HFFc6 (cell line): ENCODE results near the gene TSPAN9. TPM values are rescaled to one million over a fixed set of nuclear protein-coding genes. Genes with fewer than 3 reads are reported as not detected.

Experiments
- DNase-seq: peaks from one replicate; pipeline ENCODE4 v3.0.0-alpha.2; 2018
- H3K27ac Mint-ChIP-seq: 2 replicates; pipeline ENCODE4 v1.8.0; 2020; ENCODE audit warnings: mild to moderate bottlenecking, mixed read lengths
- H3K27me3 Mint-ChIP-seq: 2 replicates; pipeline ENCODE4 v1.8.0; 2021; ENCODE audit warnings: mild to moderate bottlenecking, moderate library complexity, mixed read lengths; ENCODE audit not compliant: insufficient read depth
- H3K36me3 Mint-ChIP-seq: 2 replicates; pipeline ENCODE4 v1.8.0; 2021; ENCODE audit warnings: low read depth, mixed read lengths
- H3K4me1 Mint-ChIP-seq: 2 replicates; pipeline ENCODE4 v1.8.0; 2020; ENCODE audit warnings: low read depth, mixed read lengths
- H3K4me3 Mint-ChIP-seq: 2 replicates; pipeline ENCODE4 v1.8.0; 2020; ENCODE audit warnings: mild to moderate bottlenecking, moderate library complexity, mixed read lengths
- H3K9me3 Mint-ChIP-seq: 2 replicates; pipeline ENCODE4 v1.8.0; 2020; ENCODE audit warnings: mild to moderate bottlenecking, mixed read lengths
- total RNA-seq, 6 experiments: library from RNA; stranded (reverse); fragmentation: NEBNext Ultra II Directional; extraction: Animal tissue kit (Norgen Biotek cat#: 25700); gene quantifications; 2 replicates in 1 of 6; 3 replicates in 5 of 6; pipeline ENCODE4 v1.2.3, GENCODE V29; 2021
- TF ChIP-seq, protein P1 (sequence below): fragments of 200-600 bp; sonication (generic); IDR thresholded peaks from 2 replicates; pipeline ENCODE4 v1.5.0; 2021; ENCODE audit warnings: antibody characterized with exemption, mild to moderate bottlenecking

TSPAN9 gene
- total RNA-seq, 6 experiments from 2014 or later, result 18.1 to 35.8 (median 22.7) TPM

DNA sequence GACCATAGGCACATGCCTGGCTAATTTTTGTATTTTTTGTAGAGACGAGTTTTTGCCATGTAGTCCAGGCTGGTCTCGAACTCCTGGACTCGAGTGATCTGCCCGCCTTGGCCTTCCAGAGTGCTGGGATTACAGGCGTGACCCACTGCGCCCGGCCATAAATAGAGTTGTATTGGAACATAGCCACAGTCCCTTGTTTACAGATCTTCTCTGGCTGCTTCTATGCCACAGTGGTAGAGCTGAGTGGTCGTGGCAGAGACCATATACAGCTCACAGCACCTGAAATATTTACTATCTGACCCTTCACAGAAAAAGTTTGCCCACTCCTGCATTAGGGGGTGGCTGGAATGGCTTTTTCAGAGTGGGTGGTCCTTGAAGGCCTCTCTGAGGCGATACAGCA, 28.0 kb upstream of the TSPAN9 start:
- H3K4me3 Mint-ChIP-seq, result no peak overlapping the region
- H3K9me3 Mint-ChIP-seq, result no peaks in the 10 kb centered on the region
- peaks cover 8% of the 10 kb centered on the region; the same call in 1 of the 2 replicates for H3K4me1 Mint-ChIP-seq
- H3K27me3 Mint-ChIP-seq, result peaks cover 8% of the 10 kb centered on the region
- no peak overlapping the region for H3K27ac Mint-ChIP-seq
- TF ChIP-seq, protein P1, sequence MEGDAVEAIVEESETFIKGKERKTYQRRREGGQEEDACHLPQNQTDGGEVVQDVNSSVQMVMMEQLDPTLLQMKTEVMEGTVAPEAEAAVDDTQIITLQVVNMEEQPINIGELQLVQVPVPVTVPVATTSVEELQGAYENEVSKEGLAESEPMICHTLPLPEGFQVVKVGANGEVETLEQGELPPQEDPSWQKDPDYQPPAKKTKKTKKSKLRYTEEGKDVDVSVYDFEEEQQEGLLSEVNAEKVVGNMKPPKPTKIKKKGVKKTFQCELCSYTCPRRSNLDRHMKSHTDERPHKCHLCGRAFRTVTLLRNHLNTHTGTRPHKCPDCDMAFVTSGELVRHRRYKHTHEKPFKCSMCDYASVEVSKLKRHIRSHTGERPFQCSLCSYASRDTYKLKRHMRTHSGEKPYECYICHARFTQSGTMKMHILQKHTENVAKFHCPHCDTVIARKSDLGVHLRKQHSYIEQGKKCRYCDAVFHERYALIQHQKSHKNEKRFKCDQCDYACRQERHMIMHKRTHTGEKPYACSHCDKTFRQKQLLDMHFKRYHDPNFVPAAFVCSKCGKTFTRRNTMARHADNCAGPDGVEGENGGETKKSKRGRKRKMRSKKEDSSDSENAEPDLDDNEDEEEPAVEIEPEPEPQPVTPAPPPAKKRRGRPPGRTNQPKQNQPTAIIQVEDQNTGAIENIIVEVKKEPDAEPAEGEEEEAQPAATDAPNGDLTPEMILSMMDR, result no peak
- DNase-seq, result no peak
- no peaks in the 10 kb centered on the region; the same call in 1 of the 2 replicates for H3K36me3 Mint-ChIP-seq

DNA sequence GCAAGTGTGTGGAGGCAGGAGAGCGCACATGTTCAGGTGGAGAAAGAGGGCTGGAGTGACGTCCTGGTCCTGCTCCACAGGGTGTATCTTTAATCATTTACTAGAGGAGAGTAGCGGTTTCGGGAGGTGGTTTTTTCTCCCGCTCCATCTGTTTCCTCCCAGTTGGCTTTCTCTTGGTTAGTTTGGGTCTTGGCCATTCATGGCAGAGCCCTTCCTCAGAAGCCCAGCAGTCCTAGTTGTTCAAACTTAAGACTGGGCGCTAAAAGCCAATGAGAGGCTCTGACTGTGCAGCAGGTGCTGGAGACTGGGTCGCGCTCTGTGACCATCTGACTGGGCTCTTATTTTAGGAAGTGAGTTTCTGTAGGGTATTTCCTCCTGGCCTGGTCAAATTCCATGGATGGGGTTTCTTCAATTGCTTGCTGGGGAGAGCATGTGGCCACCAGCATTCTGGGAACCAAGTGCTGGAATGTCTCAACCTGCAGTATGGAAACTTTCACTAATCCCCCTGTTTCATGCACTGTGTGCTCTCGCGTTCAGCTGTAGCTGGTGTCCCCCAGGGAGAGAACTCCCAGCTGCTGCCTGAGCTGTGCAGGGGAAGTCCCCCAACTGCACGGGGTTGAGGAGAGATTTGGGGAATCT, 27.4 kb upstream of the TSPAN9 start:
- H3K27ac Mint-ChIP-seq, result no peak overlapping the region
- no peaks in the 10 kb centered on the region; the same call in 1 of the 2 replicates for H3K36me3 Mint-ChIP-seq

DNA sequence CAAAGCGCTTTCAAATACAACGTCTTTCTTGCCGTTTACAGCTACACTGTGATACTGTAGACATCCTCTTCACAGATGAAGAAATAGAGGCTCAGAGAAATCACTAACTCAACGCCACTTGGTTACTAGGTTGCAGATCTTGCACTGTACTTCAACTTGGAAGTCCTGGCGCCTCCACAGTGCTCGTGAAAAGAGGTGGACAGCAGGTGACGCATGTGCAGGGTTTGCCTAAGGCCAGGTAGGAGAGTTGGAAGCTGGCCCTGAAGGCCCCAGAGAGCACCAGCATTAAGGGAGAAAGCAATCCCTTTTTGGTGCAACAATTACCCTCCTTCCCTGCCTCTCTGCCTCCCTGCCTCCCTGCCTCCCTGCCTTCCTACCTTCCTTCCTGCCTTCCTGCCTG, 22.8 kb upstream of the TSPAN9 start:
- no peak for DNase-seq
- Mint-ChIP-seq H3K4me3 (no peak overlapping the region), H3K4me1 (peaks cover 10% of the 10 kb centered on the region), H3K9me3 (no peaks in the 10 kb centered on the region), H3K27ac (no peak overlapping the region), H3K36me3 (no peaks in the 10 kb centered on the region), H3K27me3 (peaks cover 9% of the 10 kb centered on the region)
- TF ChIP-seq, protein P1, result no peak

More for the DNA sequence above, 27.4 kb upstream of the TSPAN9 start:
- TF ChIP-seq, protein P1, result no peak
- peaks cover 8% of the 10 kb centered on the region for H3K27me3 Mint-ChIP-seq
- H3K4me3 Mint-ChIP-seq, result no peak overlapping the region
- no peaks in the 10 kb centered on the region for H3K9me3 Mint-ChIP-seq
- peaks cover 8% of the 10 kb centered on the region; the same call in 1 of the 2 replicates for H3K4me1 Mint-ChIP-seq
- DNase-seq, result no peak

DNA sequence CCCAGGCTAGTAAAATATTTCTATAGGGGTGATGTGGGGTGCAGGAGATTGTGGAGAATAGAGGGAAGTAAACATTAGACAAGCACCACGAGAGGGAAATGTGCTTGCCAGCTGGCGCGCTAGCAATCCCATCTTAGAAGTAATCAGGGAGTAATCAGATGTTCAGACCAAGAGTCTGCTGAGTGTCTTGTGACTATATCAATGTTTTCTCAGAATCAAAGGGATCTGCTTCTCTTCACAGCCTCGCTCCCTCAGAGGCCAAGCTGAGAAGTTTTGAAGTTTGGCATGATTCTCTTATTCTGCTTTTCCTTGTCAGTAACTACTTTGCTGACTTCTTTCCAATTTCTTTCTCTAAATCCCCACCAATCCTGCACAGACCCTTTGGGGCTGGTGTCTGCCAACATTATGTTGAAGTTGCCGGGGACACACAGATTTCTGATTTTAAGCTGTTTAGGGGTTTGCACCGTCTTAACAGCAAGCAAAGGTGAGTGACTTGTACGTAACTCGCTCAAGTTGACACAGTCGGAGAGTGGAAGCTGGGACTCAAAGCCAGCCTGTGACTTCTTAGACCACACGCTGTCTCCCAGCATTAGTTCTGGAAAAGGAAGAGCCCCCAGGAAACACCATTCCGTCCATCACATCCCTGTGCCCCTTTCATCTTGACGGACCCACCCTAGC, 22.0 kb upstream of the TSPAN9 start:
- H3K4me3 Mint-ChIP-seq, result no peak overlapping the region
- H3K27ac Mint-ChIP-seq, result no peak overlapping the region
- H3K4me1 Mint-ChIP-seq, result peaks cover 10% of the 10 kb centered on the region
- DNase-seq, result no peak
- TF ChIP-seq, protein P1, result no peak
- H3K36me3 Mint-ChIP-seq, result no peaks in the 10 kb centered on the region
- peaks cover 14% of the 10 kb centered on the region for H3K27me3 Mint-ChIP-seq
- no peaks in the 10 kb centered on the region for H3K9me3 Mint-ChIP-seq

DNA sequence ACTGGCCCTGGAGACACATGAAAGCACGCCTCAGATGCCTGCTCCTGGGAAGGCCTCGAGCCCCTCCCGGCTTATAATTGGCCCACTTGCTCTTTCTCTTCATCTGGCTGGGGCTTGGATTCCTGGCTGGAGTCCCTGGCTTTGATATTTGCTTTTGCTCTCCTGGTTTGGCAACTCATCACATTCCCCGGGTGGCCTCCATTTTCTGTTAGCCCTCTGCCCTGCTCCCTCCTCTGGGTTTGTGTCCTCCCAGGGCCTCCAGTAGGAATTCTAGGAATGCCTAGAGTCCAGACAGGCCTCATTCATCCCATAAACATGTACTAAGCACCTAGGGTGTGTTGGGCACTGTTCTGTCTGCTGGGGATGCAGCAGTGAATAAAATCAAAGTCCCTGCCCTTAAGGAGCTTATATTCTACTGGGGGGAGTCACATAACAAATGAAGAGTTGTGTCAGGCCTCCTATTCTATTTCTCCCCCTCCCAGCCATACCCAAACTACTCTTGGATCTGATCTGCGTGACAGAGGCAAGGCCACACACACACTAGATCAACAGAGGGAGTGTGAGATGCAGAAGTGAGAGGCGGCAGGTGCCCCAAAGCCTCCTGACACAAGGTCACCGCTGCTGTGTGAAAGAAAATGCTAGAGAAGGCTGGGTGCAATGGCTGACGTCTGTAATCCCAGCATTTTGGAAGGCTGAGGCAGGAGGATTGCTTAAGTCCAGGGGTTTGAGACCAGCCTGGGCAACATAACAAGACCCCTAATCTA, 21.3 kb upstream of the TSPAN9 start:
- Mint-ChIP-seq H3K36me3 (no peaks in the 10 kb centered on the region; the same call in 1 of the 2 replicates), H3K27ac (no peak overlapping the region), H3K4me3 (no peak overlapping the region), H3K9me3 (no peaks in the 10 kb centered on the region), H3K4me1 (peaks cover 14% of the 10 kb centered on the region), H3K27me3 (peaks cover 15% of the 10 kb centered on the region)
- TF ChIP-seq, protein P1, result no peak
- no peak for DNase-seq
